Urothelium cell line (cell line): Measurements from ENCODE around the gene RAMP1.
"Not testable (repeated sequence)": the region's sequence is repeated elsewhere in the genome, so short reads cannot be mapped to it uniquely, and the experiment has no call there.

Experiments used
- DNase-seq: peaks from one replicate; pipeline ENCODE4 v3.0.0; 2011; ENCODE audit warnings: low spot score, mixed read lengths
- FAIRE-seq: peaks from 2 replicates; lab custom pipeline; 2011; peaks lifted over from hg19 to GRCh38; lab: Jason Lieb, UNC

Gene RAMP1

GRCh38 chr2:237863102-237863511 lies 3.7 kb downstream of the RAMP1 start:
- DNase-seq (no peak), FAIRE-seq (no peak)

GRCh38 chr2:237863689-237864443 lies 4.4 kb downstream of the RAMP1 start:
- DNase-seq: no peak
- no peak for FAIRE-seq

- DNase-seq (no peak), FAIRE-seq (no peak)
These were observed 5.1 kb downstream of the RAMP1 start for GRCh38 chr2:237864444-237864931.

- DNase-seq (peak; percentile 89), FAIRE-seq (no peak)
These were observed 5.7 kb downstream of the RAMP1 start for GRCh38 chr2:237864940-237865622.

GRCh38 chr2:237865623-237866041 lies 6.2 kb downstream of the RAMP1 start:
- DNase-seq (peak; percentile 39), FAIRE-seq (peak; percentile 35)

GRCh38 chr2:237866101-237866621 lies 6.7 kb downstream of the RAMP1 start:
- peak; percentile 83 for FAIRE-seq
- DNase-seq: peak; percentile 78

GRCh38 chr2:237867465-237867864 lies 8.0 kb downstream of the RAMP1 start:
- DNase-seq (no peak), FAIRE-seq (no peak)

GRCh38 chr2:237868074-237868473 lies 8.7 kb downstream of the RAMP1 start:
- not testable (repeated sequence) for DNase-seq, FAIRE-seq

- no peak for DNase-seq
- FAIRE-seq: no peak
These were observed 9.4 kb downstream of the RAMP1 start for GRCh38 chr2:237868631-237869342.

- FAIRE-seq: no peak
- no peak for DNase-seq
These were observed 10.1 kb downstream of the RAMP1 start for GRCh38 chr2:237869343-237870102.

- no peak for DNase-seq
- FAIRE-seq: no peak
These were observed 10.7 kb downstream of the RAMP1 start for GRCh38 chr2:237870126-237870525.

- FAIRE-seq (no peak), DNase-seq (no peak)
These were observed 11.6 kb downstream of the RAMP1 start for GRCh38 chr2:237870754-237871651.

- DNase-seq (no peak), FAIRE-seq (no peak)
These were observed 12.9 kb downstream of the RAMP1 start for GRCh38 chr2:237872178-237872887.

GRCh38 chr2:237873421-237873831 lies 14.0 kb downstream of the RAMP1 start:
- DNase-seq (no peak), FAIRE-seq (no peak)

GRCh38 chr2:237873897-237874551 lies 14.6 kb downstream of the RAMP1 start:
- DNase-seq: no peak
- no peak for FAIRE-seq

- FAIRE-seq (no peak), DNase-seq (peak; percentile 38)
These were observed 15.2 kb downstream of the RAMP1 start for GRCh38 chr2:237874585-237875161.

GRCh38 chr2:237875256-237876060 lies 16.0 kb downstream of the RAMP1 start:
- FAIRE-seq (no peak), DNase-seq (no peak)
